Measurements from ENCODE around the gene HIRA. TPM values are rescaled to one million over a fixed set of nuclear protein-coding genes. Genes with fewer than 3 reads are reported as not detected.
A peak's percentile ranks its signal among the peaks of the same experiment; 100 is the strongest.

HIRA gene
- total RNA-seq, 1 donor = 17.7 TPM

GRCh38 chr22:19464546-19464945 lies 33.0 kb upstream of the HIRA start:
- no peak overlapping the region for H3K4me3 ChIP-seq (ENCODE audit: low read depth, low read length)
- DNase-seq (ENCODE audit: low read depth) = no peak
- no peak for TF ChIP-seq CTCF (IDR thresholded peaks at IDR 0.05; ENCODE audit: insufficient read depth, low read length)

DNA sequence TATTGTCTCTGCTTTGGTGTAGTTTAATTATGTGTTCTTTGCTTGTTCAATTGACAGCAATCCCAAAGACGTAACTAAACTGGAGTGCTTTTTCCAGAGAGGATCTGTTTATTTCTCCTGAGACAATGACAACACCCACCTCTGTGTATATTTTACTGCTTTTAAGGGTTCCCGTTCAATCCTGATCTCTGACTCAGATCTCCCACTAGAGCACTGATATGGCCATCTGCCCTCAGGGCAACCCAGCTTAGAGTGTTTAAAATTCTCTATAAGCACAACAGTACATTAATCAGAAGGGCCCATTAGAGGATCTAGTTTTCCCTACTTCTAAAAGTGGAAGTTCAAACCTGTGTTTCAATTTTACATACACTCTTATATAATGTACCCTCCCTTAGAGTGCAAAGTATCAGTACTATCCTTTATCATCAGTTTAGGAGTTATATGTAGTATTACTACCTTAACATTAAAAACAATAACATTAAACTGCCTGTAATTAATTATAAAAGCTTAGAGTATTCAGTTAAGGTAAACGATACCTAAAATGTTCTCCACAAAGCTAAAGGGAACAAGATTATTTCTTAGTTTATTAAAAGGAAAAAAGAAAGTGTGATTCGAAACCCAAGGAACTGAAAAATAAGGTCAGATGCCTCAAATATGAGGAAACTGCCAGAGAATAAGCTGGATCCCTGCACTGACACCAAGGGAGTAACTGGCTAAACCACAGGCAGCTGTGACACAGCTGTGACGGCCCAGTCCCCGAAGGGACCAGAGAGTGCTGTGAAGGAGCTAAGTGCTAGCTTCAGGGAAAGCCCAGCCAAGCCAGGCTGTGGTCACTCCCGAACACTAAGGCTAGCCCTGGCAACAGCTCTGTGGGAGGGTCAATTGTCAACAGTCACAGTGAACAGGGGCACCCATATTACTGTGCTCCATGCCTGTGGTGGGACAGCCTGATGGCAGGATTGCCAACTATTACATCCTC lies 32.2 kb upstream of the HIRA start:
- DNase-seq (ENCODE audit: low read depth) = peak; percentile 64
- no peak for TF ChIP-seq CTCF (IDR thresholded peaks at IDR 0.05; ENCODE audit: insufficient read depth, low read length)

DNA sequence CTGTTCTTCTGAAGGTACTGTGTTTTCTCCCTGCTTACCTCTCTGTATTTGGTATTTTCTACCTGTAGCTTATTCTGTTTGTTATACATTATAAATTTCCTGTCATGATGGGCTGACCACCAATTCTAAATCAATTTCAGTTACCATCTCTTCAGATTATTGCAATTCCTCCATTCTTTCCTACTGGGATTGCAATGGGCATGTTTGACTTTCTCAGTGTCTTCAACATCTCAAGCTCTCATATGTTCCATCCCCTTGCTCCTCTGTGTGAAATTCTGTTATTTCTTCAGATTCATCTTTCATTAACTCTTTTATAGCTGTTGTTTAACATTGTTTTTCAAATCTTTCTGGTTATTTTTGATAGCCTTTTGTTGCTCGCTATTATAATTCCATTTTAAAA lies 31.5 kb upstream of the HIRA start:
- TF ChIP-seq CTCF (IDR thresholded peaks at IDR 0.05; ENCODE audit: insufficient read depth, low read length) = no peak
- DNase-seq (ENCODE audit: low read depth) = no peak
- H3K4me3 ChIP-seq (ENCODE audit: low read depth, low read length) = no peak overlapping the region

More for the DNA sequence above, 32.2 kb upstream of the HIRA start:
- H3K4me3 ChIP-seq (ENCODE audit: low read depth, low read length) = no peak overlapping the region

- DNase-seq (ENCODE audit: low read depth) = no peak
- TF ChIP-seq CTCF (IDR thresholded peaks at IDR 0.05; ENCODE audit: insufficient read depth, low read length) = no peak
- no peak overlapping the region for H3K4me3 ChIP-seq (ENCODE audit: low read depth, low read length)
These were observed 30.0 kb upstream of the HIRA start for GRCh38 chr22:19461506-19461905.

GRCh38 chr22:19460036-19460435 lies 28.5 kb upstream of the HIRA start:
- TF ChIP-seq CTCF (IDR thresholded peaks at IDR 0.05; ENCODE audit: insufficient read depth, low read length) = no peak
- no peak for DNase-seq (ENCODE audit: low read depth)
- H3K4me3 ChIP-seq (ENCODE audit: low read depth, low read length) = no peak overlapping the region

GRCh38 chr22:19457828-19458428 lies 26.4 kb upstream of the HIRA start:
- TF ChIP-seq CTCF (IDR thresholded peaks at IDR 0.05; ENCODE audit: insufficient read depth, low read length) = no peak
- H3K4me3 ChIP-seq (ENCODE audit: low read depth, low read length) = no peak overlapping the region
- DNase-seq (ENCODE audit: low read depth) = no peak

All from fibroblast of the aortic adventitia (primary cell).